HG02642 (cell line): ENCODE results near the gene WDR88.

Experiments
- ATAC-seq: cut with Tn5 transposase; IDR thresholded peaks from one replicate; pipeline ENCODE4 v1.9.1; 2021; ENCODE audit warnings: mild to moderate bottlenecking; ENCODE audit not compliant: unreplicated experiment, poor library complexity

WDR88 gene, protein sequence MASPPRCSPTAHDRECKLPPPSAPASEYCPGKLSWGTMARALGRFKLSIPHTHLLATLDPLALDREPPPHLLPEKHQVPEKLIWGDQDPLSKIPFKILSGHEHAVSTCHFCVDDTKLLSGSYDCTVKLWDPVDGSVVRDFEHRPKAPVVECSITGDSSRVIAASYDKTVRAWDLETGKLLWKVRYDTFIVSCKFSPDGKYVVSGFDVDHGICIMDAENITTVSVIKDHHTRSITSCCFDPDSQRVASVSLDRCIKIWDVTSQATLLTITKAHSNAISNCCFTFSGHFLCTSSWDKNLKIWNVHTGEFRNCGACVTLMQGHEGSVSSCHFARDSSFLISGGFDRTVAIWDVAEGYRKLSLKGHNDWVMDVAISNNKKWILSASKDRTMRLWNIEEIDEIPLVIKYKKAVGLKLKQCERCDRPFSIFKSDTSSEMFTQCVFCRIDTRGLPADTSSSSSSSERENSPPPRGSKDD

DNA sequence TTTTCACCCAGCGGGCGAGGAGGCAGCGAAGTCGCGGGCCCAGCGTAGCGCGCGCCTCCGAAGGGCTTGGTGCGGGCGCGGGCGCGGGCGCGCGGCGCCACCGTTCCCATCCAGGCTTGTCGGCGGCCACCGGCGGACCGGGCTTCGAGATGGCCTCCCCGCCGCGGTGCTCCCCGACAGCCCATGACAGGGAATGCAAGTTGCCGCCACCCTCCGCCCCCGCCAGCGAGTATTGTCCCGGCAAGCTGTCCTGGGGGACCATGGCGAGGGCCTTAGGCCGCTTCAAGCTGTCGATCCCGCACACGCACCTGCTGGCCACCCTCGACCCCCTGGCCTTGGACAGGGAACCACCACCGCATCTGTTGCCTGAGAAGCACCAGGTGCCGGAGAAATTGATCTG is at the start of gene WDR88:
WDR88 (plus strand) TSS at position 94 of the 400 bp plus-strand sequence; CDS start at position 150, 56 bp downstream.
- ATAC-seq = no peak

DNA sequence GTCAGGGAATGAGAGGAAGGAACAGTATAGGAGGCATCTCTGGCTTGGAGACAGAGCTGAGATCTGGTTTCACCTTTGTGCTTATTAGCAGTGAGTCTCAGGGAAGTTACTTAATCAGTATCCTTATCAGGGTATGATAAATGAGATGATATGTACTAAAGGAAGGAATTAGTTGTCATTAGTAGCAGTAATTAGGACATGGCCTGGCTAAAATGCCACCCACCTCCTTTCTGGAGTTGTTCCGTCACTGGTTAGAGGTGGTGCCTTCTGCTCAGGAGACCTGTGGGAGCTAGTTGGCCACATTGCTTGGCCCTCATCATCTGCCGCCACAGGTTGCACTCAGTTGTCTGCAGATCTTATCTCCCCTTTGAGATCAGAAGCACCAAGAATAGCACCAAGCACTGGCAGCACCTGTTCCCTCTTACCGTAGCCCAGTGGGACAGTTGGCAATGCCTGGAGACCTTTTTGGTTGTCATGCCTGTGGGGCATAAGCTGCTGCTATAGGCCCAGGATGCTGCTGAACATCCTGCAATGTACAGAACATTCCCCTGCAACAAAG is 46.3 kb upstream of the WDR88 start:
- ATAC-seq = no peak

- no peak for ATAC-seq
Observed at GRCh38 chr19:33086955-33087354, 45.0 kb upstream of the WDR88 start.

DNA sequence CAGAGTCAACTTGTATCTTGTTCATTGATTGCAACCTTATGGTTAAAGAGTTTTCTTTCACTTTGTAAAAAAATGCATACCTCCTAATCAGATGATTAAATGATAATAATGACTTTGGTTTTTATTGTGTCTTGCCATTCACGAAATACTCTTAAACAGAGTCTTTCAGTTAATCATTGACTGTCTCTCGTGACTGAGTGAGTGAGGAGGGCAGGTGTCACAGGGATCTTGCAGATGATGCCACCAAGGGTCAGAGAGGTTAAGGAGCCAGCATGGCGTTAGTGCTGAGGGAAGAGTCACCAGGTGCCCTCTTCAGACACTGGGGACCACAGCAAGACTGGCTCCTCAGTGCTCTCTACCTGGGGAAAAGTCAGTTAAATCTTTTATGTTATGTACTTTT is 42.9 kb upstream of the WDR88 start:
- no peak for ATAC-seq

DNA sequence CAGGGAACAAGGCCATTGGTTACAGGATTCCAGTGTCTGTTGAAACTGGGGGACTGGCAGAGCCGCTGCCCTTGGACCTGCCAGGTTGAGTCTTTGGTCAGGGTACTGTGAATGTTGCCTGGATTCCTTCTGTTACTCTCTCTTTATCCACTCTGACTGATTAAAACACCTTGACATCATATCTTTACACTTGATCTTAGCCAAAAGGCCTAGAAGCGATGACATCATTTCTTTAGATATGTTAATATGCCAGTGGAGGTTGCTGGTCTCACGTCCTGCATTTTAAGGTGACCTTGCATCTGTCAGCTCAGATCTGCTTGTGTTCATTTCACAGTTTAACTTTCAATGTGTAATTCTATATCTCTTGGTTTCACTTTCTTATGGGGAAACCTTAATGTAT is 41.7 kb upstream of the WDR88 start:
- ATAC-seq = no peak

DNA sequence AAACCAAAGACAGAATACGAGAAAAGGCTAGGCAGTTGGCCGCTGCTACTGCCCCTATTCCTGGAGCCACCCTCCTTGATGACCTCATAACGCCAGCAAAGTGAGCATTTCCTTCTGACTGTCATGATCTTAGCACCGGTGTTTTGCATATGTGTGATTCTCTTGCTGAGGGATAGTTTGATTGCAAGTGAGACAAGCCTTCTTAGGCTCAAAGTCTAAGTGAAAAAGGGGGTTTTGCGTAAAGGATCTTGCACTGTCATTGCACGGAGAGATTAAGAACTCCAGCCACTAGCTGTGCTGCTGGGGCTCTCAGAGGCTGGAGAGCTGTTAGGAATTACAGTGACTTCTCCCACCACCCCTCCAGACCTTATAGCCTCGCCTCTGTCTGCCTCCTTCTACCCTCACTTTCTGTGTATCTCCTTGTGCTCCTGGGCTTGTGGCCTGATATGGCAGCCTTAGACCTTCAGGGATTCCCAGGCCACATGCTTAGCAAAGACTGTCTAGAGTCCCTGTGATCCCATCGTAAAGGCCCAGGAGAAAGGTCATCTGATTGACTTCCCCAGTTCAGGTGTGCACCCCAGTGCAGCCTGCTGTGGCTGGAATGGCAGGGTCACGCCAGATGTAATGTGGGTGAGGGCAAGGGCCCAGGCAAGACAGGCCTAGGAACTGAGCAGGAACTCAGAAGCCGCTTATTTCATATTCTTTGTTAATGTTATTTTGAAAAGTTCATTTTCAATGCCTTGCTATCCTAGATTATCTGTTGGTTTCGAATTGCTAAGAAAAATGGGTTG is 38.3 kb upstream of the WDR88 start:
- no peak for ATAC-seq

DNA sequence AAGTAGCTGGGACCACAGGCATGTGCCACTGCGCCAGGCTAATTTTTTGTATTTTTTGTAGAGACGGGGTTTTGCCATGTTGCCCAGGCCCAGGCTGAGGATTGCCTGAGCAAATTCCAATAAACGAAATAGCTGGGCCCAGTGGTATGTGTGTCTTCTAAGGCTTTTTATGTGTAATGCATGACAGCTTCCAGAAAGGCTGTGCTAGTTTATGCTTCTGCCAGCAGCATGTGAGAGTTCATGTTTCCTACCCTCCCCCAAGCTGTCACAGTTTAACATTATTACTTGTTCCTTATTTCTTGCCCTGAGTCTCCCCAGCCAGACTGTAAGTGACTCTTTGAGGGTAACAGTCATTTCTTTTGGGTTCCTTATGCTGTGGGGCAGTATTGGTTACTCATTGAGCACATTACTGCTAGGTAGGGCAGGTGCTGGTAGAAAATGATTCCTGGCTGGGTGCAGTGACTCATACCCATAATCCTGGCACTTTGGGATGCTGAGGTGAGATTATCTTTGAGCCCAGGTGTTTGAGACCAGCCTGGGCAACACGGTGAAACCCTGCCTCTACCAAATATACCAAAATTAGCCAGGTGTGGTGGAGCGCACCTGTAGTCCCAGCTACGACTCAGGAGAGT is 37.4 kb upstream of the WDR88 start:
- no peak for ATAC-seq

- no peak for ATAC-seq
Observed at GRCh38 chr19:33096005-33096404, 35.9 kb upstream of the WDR88 start.

GRCh38 chr19:33098055-33098534 is 33.8 kb upstream of the WDR88 start:
- no peak for ATAC-seq

- ATAC-seq = no peak
Observed at GRCh38 chr19:33100894-33101644, 30.8 kb upstream of the WDR88 start.

DNA sequence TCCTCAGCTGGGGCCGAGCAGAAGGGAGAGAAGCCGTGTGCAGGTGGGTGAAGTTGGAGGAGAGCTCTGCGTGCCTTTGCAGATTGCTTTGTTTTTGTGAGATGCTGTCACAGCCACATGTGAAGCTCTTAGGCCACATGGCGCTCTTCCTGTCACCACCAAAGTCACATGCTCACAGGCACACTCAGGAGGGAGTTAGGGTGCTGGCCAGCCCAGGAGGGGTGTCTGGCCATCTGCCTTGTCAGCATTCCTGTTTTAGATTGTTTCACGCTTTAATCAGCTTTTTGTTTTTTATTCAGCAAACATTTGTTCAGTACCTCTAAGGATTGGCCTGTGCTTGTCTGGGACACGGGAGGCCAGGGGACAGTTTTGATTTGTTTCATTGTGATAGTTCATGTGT is 29.0 kb upstream of the WDR88 start:
- ATAC-seq = no peak

DNA sequence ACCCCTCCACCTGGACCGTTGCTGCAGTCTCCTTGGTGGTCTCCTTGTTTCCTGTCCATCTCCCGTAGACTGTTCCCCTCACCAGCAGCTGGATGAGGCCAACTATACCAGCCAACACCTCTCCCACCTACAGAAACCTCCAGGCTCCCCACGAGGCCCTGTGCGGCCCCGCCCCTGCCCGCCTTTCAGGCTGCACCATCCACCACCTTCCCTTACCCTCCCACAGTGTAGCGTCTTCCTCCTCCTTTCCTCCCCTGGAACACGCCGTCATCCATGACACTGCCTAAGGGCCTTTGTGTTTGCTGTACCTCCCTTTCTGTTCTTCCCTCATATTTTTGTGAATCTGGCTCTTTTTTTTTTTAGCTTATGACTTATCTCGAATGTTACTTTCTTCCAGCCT is 23.8 kb upstream of the WDR88 start:
- no peak for ATAC-seq

DNA sequence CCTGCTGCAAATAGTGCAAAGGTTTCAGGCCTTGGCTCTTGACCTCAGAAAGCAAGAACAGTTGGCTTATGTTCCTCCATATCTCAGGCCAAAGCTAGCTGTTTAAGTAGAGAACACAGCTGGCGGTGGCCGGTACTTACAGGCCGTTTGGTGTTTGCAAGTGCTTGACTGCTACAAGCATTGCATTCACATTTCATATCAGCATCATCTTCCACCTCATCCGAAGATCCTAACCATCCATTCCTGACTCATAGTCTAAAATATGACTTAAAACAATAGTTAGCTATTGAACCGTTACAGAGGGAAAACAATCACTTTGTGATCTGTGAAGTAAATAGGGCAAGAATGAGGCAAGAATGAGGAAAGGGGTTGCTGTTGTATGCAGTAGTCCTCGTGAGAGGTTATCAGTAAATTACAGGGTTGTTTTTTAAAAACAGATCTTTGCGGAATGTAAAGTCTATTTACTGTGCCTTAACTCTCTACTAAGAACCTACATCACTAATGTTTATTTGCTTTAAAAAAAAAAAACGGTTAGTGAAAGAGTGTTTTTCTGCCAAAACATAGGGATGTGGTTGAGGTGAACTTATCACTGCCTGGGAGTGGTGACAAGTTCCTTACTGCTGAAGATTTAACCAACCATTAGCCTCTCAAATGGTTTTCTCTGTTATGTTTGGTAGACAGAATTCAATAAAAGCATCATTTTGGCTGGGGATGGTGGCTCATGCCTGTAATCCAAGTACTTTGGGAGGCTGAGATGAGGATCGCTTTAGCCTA is 21.6 kb upstream of the WDR88 start:
- no peak for ATAC-seq

DNA sequence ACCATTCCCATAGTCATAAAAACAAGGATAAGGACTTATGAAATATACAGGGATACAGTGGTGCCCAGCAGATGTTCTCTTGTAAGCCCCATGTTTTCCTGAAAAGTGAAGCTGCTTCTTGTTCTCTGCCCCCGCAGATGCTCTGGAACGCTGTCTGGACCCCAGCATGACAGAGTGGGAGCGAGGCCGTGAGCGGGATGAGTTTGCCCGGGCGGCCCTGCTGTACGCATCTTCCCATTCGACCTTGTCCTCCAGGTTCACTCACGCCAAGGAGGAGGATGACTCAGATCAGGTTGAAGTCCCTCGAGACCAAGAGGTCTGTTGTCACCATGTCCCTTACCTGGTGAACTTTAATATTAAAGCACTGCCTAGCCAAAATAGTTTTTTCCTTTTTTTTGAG is 20.3 kb upstream of the WDR88 start:
- no peak for ATAC-seq

GRCh38 chr19:33114312-33114711 is 17.6 kb upstream of the WDR88 start:
- no peak for ATAC-seq

- no peak for ATAC-seq
Observed at GRCh38 chr19:33117501-33117900, 14.4 kb upstream of the WDR88 start.

GRCh38 chr19:33118643-33119042 is 13.3 kb upstream of the WDR88 start:
- ATAC-seq = no peak

DNA sequence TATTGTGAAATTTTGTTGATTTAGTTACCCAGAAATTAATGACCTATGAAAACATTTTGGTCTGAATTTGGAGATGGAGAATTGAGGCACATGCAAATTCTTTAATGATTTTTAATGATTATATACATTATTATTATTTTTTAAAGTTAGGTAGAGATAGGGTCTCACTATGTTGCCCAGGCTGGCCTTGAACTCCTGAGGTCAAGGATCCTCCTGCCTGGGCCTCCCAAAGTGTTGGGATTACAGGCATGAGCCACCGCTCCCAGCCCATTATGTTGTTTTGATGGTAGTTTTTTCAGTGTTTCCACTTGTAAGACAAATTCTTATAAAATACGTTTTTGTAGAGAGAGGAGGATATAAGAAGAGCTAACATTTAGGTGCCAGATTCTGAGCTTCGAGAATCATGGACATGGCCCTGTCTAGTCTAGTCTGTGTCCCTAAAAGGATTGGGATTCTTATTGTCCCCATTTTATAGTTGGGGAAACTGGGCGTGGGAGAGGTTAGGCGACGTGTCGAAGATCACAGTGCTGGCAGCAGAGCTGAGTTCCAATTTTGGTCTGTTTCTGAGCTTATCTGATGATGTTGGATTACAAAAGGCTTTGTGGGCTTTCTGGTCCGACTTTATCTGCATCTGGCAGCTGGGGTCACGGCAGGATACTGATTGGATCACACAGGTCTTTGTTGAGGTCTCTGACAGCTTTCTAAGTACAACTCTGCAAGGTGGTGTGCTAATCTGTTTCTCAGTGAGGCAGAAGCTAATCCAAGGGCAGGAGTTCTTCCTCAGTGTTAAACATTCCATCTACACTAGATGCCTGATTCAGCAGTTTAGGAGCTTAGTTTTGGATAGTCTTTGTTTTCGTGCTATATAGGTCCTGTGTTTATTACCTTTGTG is 7.5 kb upstream of the WDR88 start:
- ATAC-seq = no peak
